ENCODE data around the gene FGD2.
"Not testable (repeated sequence)": the region's sequence is repeated elsewhere in the genome, so short reads cannot be mapped to it uniquely, and the experiment has no call there.

The FGD2 gene

GRCh38 chr6:37042150-37042549 lies 36.7 kb downstream of the FGD2 start:
- Histone ChIP-seq H3K4me3 (replicated peaks; ENCODE audit: low read depth, low read length) (no peak overlapping the region), H3K36me3 (ENCODE audit: control insufficient read depth, insufficient read depth, low read length) (no peaks in the 10 kb centered on the region), H3K27me3 (replicated peaks; ENCODE audit: control insufficient read depth, insufficient read depth, low read length) (no peaks in the 10 kb centered on the region)
- TF ChIP-seq CTCF (IDR thresholded peaks at IDR 0.05; ENCODE audit: insufficient read depth, low read length, poor library complexity, severe bottlenecking) = no peak
- no peak for DNase-seq (ENCODE audit: extremely low read depth, insufficient read length)

GRCh38 chr6:37043091-37043490 lies 37.6 kb downstream of the FGD2 start:
- H3K4me3 ChIP-seq (replicated peaks; ENCODE audit: low read depth, low read length); DNase-seq (ENCODE audit: extremely low read depth, insufficient read length); H3K27me3 ChIP-seq (replicated peaks; ENCODE audit: control insufficient read depth, insufficient read depth, low read length); H3K36me3 ChIP-seq (ENCODE audit: control insufficient read depth, insufficient read depth, low read length): not testable (repeated sequence)

- H3K4me3 ChIP-seq (replicated peaks; ENCODE audit: low read depth, low read length) = no peak overlapping the region
- no peaks in the 10 kb centered on the region for H3K27me3 ChIP-seq (replicated peaks; ENCODE audit: control insufficient read depth, insufficient read depth, low read length)
- no peaks in the 10 kb centered on the region for H3K36me3 ChIP-seq (ENCODE audit: control insufficient read depth, insufficient read depth, low read length)
- DNase-seq (ENCODE audit: extremely low read depth, insufficient read length) = no peak
- TF ChIP-seq CTCF (IDR thresholded peaks at IDR 0.05; ENCODE audit: insufficient read depth, low read length, poor library complexity, severe bottlenecking) = no peak
Observed at GRCh38 chr6:37047346-37047688, 41.9 kb downstream of the FGD2 start.

- no peak for TF ChIP-seq CTCF (IDR thresholded peaks at IDR 0.05; ENCODE audit: insufficient read depth, low read length, poor library complexity, severe bottlenecking)
- Histone ChIP-seq H3K4me3 (replicated peaks; ENCODE audit: low read depth, low read length) (no peak overlapping the region), H3K27me3 (replicated peaks; ENCODE audit: control insufficient read depth, insufficient read depth, low read length) (no peaks in the 10 kb centered on the region), H3K36me3 (ENCODE audit: control insufficient read depth, insufficient read depth, low read length) (no peaks in the 10 kb centered on the region)
- DNase-seq (ENCODE audit: extremely low read depth, insufficient read length) = no peak
Observed at GRCh38 chr6:37047689-37048402, 42.4 kb downstream of the FGD2 start.

GRCh38 chr6:37048403-37048850 lies 43.0 kb downstream of the FGD2 start:
- Histone ChIP-seq H3K36me3 (ENCODE audit: control insufficient read depth, insufficient read depth, low read length) (no peaks in the 10 kb centered on the region), H3K27me3 (replicated peaks; ENCODE audit: control insufficient read depth, insufficient read depth, low read length) (no peaks in the 10 kb centered on the region), H3K4me3 (replicated peaks; ENCODE audit: low read depth, low read length) (no peak overlapping the region)
- no peak for DNase-seq (ENCODE audit: extremely low read depth, insufficient read length)
- TF ChIP-seq CTCF (IDR thresholded peaks at IDR 0.05; ENCODE audit: insufficient read depth, low read length, poor library complexity, severe bottlenecking) = no peak

- no peak overlapping the region for H3K4me3 ChIP-seq (replicated peaks; ENCODE audit: low read depth, low read length)
Observed at GRCh38 chr6:37048851-37049757, 43.6 kb downstream of the FGD2 start.

More at GRCh38 chr6:37048851-37049757, 43.6 kb downstream of the FGD2 start:
- DNase-seq (ENCODE audit: extremely low read depth, insufficient read length) = peak; percentile 57
- H3K36me3 ChIP-seq (ENCODE audit: control insufficient read depth, insufficient read depth, low read length) = no peaks in the 10 kb centered on the region
- TF ChIP-seq CTCF (IDR thresholded peaks at IDR 0.05; ENCODE audit: insufficient read depth, low read length, poor library complexity, severe bottlenecking) = no peak
- H3K27me3 ChIP-seq (replicated peaks; ENCODE audit: control insufficient read depth, insufficient read depth, low read length) = no peaks in the 10 kb centered on the region

Measured in GM06990 (cell line).